ENCODE data around the gene SERAC1.

Gene SERAC1

GRCh38 chr6:158076548-158076947 is 91.5 kb downstream of the SERAC1 start:
- DNase-seq (ENCODE audit: low read depth), result no peak

DNA sequence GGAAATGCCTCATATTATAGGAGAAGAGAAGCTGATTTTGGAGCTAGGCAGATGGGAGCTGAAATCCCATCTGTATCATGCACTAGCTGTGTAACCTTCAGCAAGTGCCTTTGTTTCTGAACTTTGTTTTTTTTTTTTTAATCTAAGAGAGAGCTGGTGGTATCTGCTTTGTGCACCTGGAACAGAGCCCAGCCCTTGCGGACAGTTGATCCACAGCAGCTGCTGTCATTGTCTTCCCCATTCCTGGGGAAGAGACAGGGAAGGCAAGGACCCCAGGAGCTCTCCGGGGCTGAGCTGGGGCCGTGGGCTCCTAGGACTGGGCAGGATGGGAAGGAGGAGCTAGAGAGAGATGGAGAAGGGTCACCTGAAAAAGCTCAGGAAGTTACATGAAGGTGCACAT is 94.3 kb downstream of the SERAC1 start:
- DNase-seq (ENCODE audit: low read depth), result no peak

DNA sequence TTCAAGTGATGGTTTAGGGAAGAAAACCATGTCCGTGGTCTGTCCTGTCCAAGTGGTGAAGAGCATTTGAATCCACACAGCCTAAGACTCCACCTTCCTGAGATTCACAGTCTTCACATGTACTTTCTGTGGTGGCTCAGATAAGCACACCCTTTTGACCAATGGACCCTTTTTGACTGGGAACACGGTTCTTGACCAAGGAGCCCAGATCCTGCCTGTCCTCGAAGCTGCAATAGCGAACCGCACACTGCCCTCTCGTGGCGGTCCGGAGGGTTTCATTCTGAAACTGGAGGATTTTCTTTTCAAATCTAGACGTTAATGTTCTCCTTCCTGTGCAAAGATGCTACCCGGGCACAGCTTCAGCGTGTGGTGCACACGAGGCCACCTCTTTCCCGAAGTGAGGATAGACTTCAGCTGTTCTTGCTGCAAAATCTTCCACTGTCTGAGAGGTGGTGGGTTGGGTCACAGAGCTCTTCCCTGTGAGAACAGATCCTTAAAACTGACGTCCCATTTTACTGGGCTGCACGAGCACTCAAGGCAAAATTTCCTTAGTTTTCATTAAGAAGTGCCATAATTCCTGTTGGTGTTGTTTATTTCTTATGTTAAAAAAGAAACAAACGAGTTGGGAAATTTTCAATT is 95.9 kb downstream of the SERAC1 start:
- DNase-seq (ENCODE audit: low read depth), result peak; percentile 42

DNA sequence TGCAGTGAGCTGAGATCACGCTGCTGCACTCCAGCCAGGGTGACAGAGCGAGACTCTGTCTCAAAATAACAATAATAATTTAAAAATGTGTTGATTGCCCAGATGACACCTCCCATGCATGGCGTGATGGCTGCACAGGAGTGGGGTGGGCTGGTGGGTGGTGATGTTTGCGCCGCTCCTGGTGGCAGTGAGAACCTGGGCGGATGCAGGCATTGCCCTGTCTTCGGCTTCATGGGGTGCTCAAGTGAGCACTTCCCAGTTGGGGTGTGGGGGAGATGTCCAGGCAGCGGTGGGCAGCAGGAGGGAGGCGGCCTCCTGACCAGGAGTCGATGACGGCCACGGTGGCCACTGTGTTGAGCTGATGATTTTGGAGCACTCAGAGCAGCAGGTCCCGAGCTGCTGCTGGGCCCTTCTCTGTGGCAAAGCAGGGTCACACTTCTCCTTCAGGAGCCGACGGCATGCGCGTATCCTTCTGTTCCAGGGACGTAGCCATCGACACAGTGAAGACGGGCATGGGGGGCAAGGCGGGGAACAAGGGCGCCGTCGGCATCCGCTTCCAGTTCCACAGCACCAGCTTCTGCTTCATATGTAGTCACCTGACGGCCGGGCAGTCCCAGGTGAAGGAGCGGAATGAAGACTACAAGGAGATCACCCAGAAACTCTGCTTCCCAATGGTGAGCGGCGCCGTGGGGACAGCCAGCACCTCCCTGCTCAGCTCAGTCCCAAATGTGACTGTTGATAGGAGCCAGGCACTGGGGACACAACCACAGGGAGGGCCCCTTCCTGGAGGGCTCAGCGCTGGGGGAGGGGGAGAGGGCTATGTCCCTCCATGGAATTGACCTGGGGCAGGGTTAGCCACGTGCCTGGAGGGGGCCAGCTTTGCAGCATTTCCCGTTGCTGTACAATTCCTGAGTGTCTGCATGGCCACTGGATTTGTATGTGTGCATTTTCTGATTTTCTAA is 96.7 kb downstream of the SERAC1 start:
- DNase-seq (ENCODE audit: low read depth), result no peak

GRCh38 chr6:158070513-158070912 is 97.5 kb downstream of the SERAC1 start:
- DNase-seq (ENCODE audit: low read depth), result no peak

GRCh38 chr6:158069800-158070195 is 98.3 kb downstream of the SERAC1 start:
- no peak for DNase-seq (ENCODE audit: low read depth)

GRCh38 chr6:158068893-158069799 is 98.9 kb downstream of the SERAC1 start:
- DNase-seq (ENCODE audit: low read depth), result no peak

DNA sequence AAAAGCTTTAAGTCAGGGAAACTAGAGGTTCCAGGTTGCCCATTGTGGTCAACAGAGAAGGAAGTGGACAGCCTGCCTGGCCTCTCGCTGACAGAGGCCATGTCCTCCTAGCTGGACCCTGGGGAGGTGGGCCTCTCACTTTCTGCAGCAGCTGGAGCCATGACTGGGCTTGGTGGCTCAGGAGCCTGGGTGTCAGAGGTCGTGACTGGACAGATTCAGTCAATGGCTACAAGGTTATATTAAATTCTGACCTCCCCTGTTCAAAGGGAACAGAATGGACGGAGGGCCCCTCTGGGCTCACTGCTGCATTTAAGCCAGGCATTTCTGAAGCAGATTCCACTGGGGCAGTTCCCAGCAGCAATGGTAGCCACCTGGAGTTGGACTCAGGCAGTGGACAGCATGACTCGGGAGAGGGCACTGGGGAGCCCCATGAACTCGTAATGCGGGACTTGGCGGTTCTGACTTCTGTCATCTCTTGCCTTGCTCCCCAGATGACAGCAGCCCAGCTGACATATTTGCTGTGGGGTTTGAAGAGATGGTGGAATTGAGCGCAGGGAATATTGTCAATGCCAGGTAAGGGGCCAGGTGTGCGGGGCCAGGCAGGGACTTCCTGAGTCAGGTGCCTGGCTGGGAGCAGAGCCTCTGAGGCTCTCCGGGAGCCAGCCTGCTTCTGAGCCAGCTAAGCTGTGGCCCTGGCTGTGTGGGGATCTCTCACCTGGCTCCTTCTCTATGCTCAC is 99.7 kb downstream of the SERAC1 start:
- no peak for DNase-seq (ENCODE audit: low read depth)

DNA sequence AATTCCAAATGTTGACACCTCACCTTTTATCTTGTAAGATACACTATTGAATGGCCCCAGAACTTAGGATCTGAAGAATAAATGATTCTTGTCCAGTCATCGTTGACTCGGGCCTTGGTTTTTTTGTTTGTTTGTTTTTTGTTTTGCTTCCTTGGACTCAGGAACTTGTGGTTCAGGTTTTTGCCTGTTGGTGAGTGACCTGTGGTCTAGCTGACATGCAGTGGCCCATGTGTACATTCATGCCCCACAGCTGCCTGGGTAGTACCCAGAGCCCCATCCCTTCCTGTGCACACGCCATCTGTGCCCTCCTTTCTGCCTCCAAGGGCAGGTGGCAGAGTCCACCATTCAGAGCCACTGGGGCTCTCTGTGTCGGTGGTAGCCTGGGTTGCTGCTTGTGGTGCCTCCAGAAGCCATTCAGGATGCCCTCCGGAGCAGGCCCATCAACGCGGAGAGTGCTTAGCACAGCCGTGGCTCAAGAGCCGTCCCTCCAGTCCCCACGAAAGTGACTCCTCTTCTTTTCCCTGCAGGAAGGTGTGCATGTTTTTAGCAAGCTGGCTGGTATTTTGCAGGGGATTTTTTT is 100.5 kb downstream of the SERAC1 start:
- DNase-seq (ENCODE audit: low read depth), result no peak

GRCh38 chr6:158066136-158066781 is 101.8 kb downstream of the SERAC1 start:
- DNase-seq (ENCODE audit: low read depth), result no peak

GRCh38 chr6:158064725-158065251 is 103.3 kb downstream of the SERAC1 start:
- DNase-seq (ENCODE audit: low read depth), result no peak

DNA sequence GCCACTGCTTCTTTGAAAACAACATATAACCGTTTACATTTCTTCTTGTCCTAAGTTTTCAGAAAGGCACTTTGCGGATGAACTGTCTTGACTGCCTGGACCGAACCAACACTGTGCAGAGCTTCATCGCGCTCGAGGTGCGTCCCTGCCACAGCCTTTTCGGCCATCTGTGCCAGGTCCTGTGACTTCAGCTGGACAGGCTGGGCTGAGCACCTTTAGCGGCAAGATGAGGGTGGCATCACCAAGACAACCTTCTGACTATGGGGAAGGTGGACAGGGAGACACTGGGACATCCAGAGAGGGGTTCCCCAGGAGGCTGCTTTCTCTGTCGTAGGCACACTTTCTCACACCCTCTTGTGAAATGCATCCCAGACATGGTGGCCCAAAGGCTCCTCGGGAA is 104.3 kb downstream of the SERAC1 start:
- no peak for DNase-seq (ENCODE audit: low read depth)

- no peak for DNase-seq (ENCODE audit: low read depth)
These were observed 106.2 kb downstream of the SERAC1 start for GRCh38 chr6:158061709-158062461.

DNA sequence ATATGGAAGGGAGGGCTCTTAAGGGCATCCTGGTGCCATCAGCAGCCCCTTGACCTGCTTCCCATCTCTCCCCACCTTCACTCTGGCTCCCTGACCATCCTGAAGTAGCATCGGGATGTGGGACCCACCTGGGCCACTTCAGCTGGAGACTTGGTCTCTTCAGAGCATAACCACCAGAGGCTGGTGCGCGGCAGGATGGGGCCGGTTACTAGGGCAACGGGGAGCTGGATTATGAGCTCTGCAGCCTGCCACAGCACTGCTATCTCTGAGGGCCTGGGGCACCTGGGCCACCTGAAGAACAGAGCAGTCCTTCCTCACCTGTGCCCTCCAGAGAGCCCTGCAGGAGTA is 106.7 kb downstream of the SERAC1 start:
- DNase-seq (ENCODE audit: low read depth), result no peak

DNA sequence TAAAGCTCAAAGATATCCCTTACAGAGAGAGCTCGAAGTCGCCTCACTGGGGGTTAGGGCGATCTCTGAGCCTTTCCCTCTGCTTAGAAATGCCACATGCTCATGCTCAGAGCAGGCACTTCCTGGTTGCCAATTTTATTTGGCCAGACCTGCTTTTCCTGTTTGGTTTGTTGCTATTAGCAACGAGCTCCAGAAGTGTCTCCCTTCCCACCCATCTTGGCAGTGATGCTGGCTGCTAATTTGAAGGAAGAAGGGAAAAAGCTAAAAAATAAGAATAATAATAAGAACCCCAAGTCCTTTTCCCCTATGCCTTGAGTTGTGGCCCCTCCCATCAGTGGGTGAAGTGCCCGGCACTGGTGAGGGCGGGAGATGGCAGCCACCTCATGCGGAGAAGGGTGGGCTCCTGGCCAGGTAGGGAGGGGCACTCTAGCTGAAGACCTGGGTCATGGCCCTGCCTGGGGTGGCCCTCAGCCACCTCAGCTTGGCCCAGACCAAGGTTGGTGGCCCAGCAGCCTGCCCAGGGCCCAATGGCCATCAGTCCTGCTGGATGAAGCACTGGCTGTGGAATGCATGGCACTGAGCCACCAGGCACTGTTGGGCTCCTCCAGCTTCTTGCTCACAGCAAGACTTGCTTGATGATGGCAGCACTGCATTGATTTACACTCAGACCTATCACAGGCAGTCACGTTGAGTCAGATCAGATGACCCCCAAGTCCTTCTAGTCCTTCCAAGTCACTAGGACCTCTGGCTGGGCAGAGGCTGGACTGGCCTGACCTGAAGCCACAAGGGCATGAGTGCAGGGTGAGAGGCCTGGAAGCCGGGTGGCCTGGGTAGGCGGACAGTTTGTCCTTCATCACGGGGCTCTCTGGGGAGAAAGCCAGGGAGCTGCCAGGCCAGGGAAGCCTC is 107.4 kb downstream of the SERAC1 start:
- peak; percentile 95 for DNase-seq (ENCODE audit: low read depth)
